ENCODE results near the gene PRRC2A.

- TF ChIP-seq CTCF (IDR thresholded peaks at IDR 0.05) (peak in 1 of 6 experiments; percentile 14), POLR2A (IDR thresholded peaks at IDR 0.05) (peak in 3 of 4 donors; percentile 26 to 91 (median 89))
These were observed 40.1 kb downstream of the PRRC2A start, which contains the start of gene C6orf47 for GRCh38 chr6:31660381-31661261.
